Erythroblast (primary cell): ENCODE data around the gene ASTL.

Experiments used
- DNase-seq, 2 experiments: peaks; one replicate each; lab custom pipeline; 2025; lab: John Stamatoyannopoulos, UW
- GATA1 ChIP-seq: IDR thresholded peaks from 2 replicates; pipeline ENCODE4 v1.6.1; 2011; ENCODE audit warnings: low read depth, mild to moderate bottlenecking, control low read depth, low read length, moderate library complexity
- POLR2A ChIP-seq: IDR thresholded peaks from 2 replicates; pipeline ENCODE4 v1.6.1; 2011; ENCODE audit warnings: mild to moderate bottlenecking, low read length

ASTL gene

GRCh38 chr2:96138179-96139145 lies at the start of gene ASTL:
Gene ASTL, minus strand, starts transcription at chr2:96138502. Its CDS starts 66 bp downstream, at chr2:96138436.
- TF ChIP-seq GATA1 (no peak), POLR2A (no peak)
- DNase-seq = peak; percentile 57 to 80

GRCh38 chr2:96186562-96186961 lies 48.3 kb upstream of the ASTL start:
- DNase-seq = peak in 1 of 2 experiments; percentile 20

GRCh38 chr2:96185516-96185915 lies 47.2 kb upstream of the ASTL start:
- TF ChIP-seq GATA1 (no peak), POLR2A (no peak)
- DNase-seq = no peak

More at GRCh38 chr2:96186562-96186961, 48.3 kb upstream of the ASTL start:
- TF ChIP-seq GATA1 (no peak), POLR2A (no peak)

DNA sequence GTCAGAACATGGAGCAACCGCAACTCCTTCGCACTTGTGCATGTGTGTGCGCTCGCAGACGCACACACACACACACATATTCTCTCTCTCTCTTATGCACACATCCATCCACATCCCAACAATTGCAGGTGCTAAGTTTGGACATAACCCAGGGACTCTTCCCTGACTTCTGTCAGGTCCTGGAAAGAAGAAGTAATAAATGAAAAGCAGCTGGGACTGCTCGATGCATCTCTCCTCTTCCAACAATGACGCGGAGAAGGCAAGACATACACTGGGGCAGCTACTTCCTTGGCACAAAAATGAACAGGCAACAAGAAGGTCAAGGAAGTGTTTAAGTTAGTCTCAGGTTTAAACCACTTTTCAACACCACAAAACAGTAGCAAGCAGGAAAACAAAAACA lies 46.7 kb upstream of the ASTL start:
- TF ChIP-seq GATA1 (no peak), POLR2A (no peak)
- no peak for DNase-seq

DNA sequence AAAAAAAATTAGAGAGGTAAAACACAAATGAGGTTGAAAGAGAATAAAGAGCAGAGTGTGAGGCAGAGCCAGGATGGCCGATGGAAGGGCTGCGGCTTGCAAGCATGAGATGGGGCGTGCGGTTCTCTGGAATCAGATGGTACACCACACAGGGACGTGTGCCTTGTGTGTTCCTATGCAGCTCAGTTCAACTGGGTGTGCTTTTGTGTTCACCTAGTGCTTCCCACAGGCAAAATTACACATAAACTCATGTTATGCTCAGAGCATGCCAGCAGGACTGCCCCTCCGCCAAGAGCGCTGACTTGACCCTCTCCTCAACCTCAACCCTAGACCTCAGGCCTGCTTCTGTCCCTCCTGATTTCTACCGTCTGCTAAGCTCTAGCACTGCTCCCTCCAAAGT lies 45.9 kb upstream of the ASTL start:
- DNase-seq = no peak
- no peak for TF ChIP-seq POLR2A

GRCh38 chr2:96181529-96181928 lies 43.2 kb upstream of the ASTL start:
- TF ChIP-seq GATA1 (no peak), POLR2A (no peak)
- no peak for DNase-seq

DNA sequence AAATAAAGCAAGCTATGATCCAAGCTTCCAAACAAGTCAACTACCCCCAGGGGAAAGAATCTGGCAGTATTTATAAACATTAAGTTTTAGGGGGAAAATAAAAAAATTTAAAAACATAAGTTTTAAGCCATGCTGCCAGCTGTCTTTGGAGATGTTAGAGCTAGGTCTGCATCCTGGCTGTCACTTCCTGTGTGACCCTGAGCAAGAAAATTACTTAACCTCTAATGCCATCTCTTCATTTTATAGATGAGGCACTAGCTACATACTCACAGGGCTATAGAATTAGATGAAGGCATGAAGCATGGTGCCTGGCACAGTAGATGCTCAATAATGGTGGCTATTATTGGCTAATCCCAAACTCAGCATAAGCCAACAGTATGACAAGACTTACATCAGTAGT lies 42.2 kb upstream of the ASTL start:
- TF ChIP-seq POLR2A (no peak), GATA1 (no peak)
- DNase-seq = no peak

- DNase-seq = no peak
- TF ChIP-seq POLR2A (no peak), GATA1 (no peak)
Measured at GRCh38 chr2:96180002-96180401, 41.7 kb upstream of the ASTL start.

DNA sequence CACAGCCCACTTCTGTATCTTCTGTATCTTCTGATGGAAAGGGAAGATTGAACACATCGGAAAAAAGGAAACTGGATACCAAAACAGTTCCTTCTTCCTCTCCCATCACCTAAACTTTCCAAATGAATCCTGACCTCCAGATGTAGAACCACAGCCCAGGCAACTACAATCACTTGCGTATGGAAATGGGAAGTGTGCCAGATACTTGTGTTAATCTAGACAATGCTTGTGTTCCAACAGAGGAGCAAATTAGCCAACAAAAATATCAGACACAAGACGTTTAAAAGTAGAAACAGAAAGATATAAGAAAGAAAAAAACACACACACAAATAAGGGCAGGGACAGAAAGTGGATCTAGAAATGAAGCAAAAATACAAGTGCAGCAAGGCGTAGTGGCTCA lies 38.4 kb upstream of the ASTL start:
- DNase-seq = no peak
- TF ChIP-seq POLR2A = no peak
- no peak for TF ChIP-seq GATA1

DNA sequence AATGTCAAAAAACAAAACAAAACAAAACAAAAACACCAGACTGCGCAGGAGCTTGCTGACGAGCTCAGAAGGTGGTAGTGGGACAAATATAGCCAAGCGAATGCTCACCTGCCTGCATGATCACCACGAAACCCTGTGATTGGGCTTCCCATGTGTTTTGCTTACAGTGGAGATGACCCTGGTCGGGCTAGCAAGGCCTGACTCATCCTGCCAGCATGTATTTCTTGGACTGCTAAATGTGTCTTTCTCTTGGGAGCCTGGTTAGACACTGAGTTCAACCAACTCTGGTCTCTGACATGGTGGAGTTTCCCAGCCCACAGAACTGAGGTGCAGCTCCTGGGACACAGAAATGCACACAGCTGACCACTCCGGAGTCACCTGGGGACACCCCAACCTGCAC lies 37.6 kb upstream of the ASTL start:
- DNase-seq = no peak
- TF ChIP-seq POLR2A (no peak), GATA1 (no peak)

- DNase-seq = peak; percentile 74 to 87
Measured at GRCh38 chr2:96174251-96175144, 36.2 kb upstream of the ASTL start.

GRCh38 chr2:96171831-96172230 lies 33.5 kb upstream of the ASTL start:
- TF ChIP-seq POLR2A = no peak
- TF ChIP-seq GATA1 = no peak
- DNase-seq = no peak

More at GRCh38 chr2:96174251-96175144, 36.2 kb upstream of the ASTL start:
- no peak for TF ChIP-seq POLR2A
- no peak for TF ChIP-seq GATA1

GRCh38 chr2:96170626-96171025 lies 32.3 kb upstream of the ASTL start:
- TF ChIP-seq GATA1 (no peak), POLR2A (no peak)
- no peak for DNase-seq
